Kidney epithelial cell (primary cell): ENCODE results near the gene SNX25. TPM values are rescaled to one million over a fixed set of nuclear protein-coding genes. Genes with fewer than 3 reads are reported as not detected.

ENCODE experiments used
- DNase-seq: peaks from one replicate; pipeline ENCODE4 v3.0.0-alpha.2; 2010; ENCODE audit warnings: low read depth
- H3K27me3 ChIP-seq: 2 replicates; pipeline ENCODE4 v1.6.0; 2011; ENCODE audit warnings: low read length; ENCODE audit not compliant: control insufficient read depth, insufficient read depth
- H3K36me3 ChIP-seq: 2 replicates; pipeline ENCODE4 v1.5.1; 2011; ENCODE audit warnings: low read length; ENCODE audit not compliant: control insufficient read depth, insufficient read depth
- H3K4me3 ChIP-seq: 2 replicates; pipeline ENCODE4 v1.5.1; 2011; ENCODE audit warnings: low read depth, mild to moderate bottlenecking, control low read depth, low read length
- total RNA-seq: library from RNA; depleted of rRNA; stranded (reverse); fragments of >200 nt; gene quantifications from 2 replicates; pipeline ENCODE4 v1.2.3, GENCODE V29; 2015
- TF ChIP-seq, protein P1 (sequence below): IDR thresholded peaks from 2 replicates; pipeline ENCODE4 v1.5.1; 2011; ENCODE audit warnings: mild to moderate bottlenecking, moderate library complexity, low read length, control low read depth, inconsistent platforms; ENCODE audit not compliant: insufficient read depth, poor library complexity, severe bottlenecking

Gene SNX25
- total RNA-seq, 1 donor from 2014 or later = 15.5 TPM

DNA sequence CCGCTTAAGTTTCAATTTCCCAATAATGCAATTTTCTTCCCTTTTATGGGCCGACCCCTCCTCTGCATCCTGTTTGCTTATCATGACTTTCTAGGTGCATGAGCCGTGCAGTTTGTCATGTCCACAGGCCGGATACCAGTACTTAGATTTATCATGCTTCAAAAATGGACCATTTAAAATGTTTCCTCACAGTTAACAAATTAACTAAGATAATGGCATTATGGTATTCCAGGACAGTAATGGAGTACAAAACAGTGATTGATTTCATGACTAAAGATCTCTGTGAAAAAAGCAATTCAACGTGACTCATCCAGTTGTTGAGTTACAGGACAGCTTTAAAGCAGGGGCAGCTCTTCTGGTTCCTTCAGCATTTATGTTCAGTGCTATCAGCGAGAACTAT is 23.0 kb downstream of the SNX25 start:
- Histone ChIP-seq H3K4me3 (no peak overlapping the region), H3K36me3 (no peaks in the 10 kb centered on the region), H3K27me3 (no peaks in the 10 kb centered on the region)
- DNase-seq = peak; percentile 67
- TF ChIP-seq, protein P1, sequence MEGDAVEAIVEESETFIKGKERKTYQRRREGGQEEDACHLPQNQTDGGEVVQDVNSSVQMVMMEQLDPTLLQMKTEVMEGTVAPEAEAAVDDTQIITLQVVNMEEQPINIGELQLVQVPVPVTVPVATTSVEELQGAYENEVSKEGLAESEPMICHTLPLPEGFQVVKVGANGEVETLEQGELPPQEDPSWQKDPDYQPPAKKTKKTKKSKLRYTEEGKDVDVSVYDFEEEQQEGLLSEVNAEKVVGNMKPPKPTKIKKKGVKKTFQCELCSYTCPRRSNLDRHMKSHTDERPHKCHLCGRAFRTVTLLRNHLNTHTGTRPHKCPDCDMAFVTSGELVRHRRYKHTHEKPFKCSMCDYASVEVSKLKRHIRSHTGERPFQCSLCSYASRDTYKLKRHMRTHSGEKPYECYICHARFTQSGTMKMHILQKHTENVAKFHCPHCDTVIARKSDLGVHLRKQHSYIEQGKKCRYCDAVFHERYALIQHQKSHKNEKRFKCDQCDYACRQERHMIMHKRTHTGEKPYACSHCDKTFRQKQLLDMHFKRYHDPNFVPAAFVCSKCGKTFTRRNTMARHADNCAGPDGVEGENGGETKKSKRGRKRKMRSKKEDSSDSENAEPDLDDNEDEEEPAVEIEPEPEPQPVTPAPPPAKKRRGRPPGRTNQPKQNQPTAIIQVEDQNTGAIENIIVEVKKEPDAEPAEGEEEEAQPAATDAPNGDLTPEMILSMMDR = no peak

DNA sequence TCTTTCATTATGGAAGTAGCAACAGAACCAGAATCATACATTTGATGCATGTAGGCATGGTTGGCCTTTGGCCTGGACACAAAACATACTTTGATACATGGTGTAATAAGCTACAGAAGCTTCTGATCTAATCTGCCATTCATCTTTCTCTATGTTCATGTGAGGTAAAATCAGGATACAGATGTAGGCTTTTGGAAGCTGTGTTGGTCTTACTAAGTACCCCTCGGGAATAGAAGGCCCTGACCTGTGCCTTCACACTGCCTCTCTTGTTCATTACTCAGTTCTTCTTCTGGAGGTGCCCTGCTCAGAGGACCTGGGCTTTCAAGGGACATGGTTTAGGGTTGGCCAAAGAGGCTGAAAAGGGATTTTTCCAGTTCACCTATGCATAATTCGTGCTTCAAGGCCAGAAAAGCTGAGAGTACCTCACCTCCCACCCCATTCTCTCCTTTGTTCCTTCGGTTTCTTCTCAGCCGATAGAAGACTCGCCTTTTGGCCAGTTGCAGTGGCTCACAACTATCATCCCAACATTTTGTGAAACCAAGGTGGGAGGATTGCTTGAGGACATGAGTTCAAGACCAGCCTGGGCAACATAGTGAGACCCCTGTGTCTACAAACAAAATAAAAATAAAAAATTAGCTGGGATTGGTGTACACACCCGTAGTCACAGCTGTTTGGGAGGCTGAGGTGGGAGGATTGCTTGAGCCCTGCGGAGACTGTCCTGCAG is 25.9 kb downstream of the SNX25 start:
- no peak for DNase-seq
- TF ChIP-seq, protein P1 = no peak

DNA sequence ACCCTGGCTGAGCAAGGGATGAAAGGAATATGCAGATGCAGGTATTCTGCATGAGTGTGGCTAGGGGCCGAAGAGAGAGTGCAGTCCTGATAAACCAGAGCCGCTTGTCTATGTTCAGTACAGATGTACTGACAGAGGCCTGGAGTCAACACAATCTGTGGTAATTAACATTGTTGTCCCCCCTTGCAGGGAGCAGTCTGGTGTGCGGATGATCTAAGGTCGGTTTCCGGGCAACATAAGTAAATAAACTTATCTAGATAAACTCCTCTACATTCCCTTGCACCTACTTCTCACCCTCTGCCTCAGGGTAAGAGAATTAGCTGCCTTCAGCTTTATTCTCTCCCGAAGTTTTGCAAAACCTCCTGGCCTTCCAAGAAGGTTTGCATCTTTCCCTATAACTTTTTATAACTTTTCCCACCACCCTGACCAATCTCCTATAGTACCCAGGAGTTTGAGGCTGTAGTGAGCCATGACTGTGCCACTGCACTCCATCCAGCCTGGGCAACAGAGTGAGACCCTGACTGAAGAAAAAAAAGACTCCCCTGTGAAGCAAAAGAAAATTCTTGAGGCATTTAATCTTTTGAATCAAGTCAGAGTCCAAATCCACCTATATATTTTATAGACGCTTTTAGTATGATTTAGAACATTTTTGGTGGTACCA is 26.6 kb downstream of the SNX25 start:
- no peak overlapping the region for H3K4me3 ChIP-seq
- DNase-seq = no peak
- no peaks in the 10 kb centered on the region for H3K36me3 ChIP-seq
- TF ChIP-seq, protein P1 = no peak
- H3K27me3 ChIP-seq = no peaks in the 10 kb centered on the region

More for the DNA sequence above, 25.9 kb downstream of the SNX25 start:
- Histone ChIP-seq H3K4me3 (no peak overlapping the region), H3K36me3 (no peaks in the 10 kb centered on the region), H3K27me3 (no peaks in the 10 kb centered on the region)

DNA sequence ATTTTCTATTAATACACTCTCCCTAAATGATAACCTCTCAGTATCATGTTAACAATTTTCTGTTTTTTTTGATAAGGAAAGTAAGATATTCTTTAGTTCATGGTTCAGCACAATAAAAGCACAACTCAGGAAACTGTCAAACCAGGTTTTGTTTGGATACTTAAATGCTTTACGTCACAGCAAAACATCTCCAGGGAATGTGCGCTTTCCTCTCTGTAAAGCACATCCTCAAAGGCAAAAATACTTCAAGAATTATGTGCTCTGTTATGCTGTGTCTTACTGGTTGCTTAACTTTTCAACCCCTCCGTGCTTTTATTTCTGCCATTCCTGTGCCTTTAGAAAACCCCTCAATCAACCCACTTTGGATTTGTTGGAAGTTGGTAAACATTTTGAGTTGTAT is 27.8 kb downstream of the SNX25 start:
- Histone ChIP-seq H3K27me3 (no peaks in the 10 kb centered on the region), H3K4me3 (no peak overlapping the region), H3K36me3 (no peaks in the 10 kb centered on the region)
- DNase-seq = no peak
- TF ChIP-seq, protein P1 = no peak

DNA sequence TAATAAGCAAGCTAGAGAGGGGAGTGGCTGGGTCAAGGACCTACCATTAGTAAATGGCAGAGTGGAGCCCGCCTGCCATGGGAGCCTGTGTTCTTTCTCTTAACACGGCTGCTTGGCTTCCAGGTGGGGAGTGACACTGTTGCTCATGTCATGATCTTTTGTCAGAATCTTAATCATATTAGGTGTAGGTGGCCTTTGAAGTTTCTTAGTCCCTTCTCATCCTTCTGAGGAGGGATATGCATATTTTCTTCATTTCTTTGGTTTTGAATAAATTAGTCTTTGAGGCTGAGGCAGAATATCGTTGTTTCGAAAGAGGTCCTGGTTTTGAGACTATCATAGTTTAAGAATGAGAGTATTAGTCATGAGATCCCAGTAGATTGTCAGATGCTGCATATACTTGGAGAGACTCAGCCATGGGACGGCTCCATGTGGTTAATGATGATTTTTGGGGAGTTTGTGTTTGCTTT is 28.9 kb downstream of the SNX25 start:
- DNase-seq = no peak
- TF ChIP-seq, protein P1 = no peak
- Histone ChIP-seq H3K4me3 (no peak overlapping the region), H3K27me3 (no peaks in the 10 kb centered on the region), H3K36me3 (no peaks in the 10 kb centered on the region)
